ENCODE data around the gene TNFAIP8. TPM values are rescaled to one million over a fixed set of nuclear protein-coding genes. Genes with fewer than 3 reads are reported as not detected.

The TNFAIP8 gene
- 100 to 1,000 TPM; 167 to 176 TPM for total RNA-seq
- 100 to 1,000 TPM; 277 to 423 TPM for polyA plus RNA-seq

DNA sequence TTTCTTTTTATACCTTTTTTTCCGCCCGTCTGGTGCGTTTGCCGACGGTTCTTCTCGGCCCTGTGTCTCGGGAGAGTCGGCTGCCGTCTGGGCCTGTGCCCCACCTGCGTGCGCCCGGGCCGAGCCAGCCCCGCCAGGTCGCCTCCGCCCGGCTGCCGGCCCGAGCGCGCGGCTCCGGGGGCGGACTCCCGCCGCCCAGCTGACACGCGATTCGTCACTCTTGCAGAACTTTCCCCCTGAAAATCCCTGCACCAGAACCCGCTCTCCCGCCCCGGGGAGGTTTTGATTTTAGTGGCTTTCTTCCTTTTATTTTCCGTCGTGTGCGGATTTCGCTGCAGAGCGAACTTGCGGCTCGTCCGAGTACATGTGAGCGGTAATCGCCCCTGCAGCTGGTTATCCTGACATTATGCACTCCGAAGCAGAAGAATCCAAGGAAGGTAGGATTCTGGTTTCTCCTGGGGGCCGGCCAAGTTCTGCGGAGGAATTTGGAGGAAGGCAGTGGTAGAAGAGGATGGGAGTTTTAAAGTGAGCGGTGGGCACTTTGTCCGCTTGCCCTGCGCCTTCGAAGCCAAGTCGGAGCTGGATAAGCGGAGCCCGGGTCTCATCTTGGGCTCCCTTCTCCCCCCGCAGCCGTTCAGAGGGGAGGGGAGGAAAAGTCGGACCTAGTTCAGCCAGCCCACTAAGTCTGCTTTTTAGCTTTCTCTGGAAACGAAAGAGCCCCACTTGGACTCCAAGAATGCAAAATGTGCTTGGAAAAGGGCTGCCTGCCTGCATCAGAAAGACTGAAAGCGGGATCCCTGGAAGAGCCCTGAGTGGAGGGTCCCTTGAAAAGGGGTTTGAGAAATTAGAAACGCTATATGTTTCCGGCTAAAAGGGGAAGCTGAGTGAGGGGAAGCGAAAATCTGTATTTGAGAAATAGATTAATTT lies at the start of gene TNFAIP8:
TNFAIP8 (plus strand) TSS at position 335 of the 927 bp plus-strand sequence; CDS start at position 407, 72 bp downstream.
- Mint-ChIP-seq H3K27me3 (no peaks in the 10 kb centered on the region), H3K4me3 (peak within 1 kb of the TSS; percentile 82 to 97 (median 90)), H3K27ac (peak within 1 kb of the TSS; percentile 86 to 97 (median 93)), H3K36me3 (peaks cover 6 to 32% of the 10 kb centered on the region in 2 donors), H3K4me1 (peaks cover 75 to 95% (median 86%) of the 10 kb centered on the region in 4 donors), H3K9me3 (no peaks in the 10 kb centered on the region)
- peak within 1 kb of the TSS; percentile 78 for H3K27ac ChIP-seq (ENCODE audit: low read depth, low read length)
- H3K4me3 ChIP-seq (ENCODE audit: low read length in 2 of 2), result peak within 1 kb of the TSS; percentile 51 to 55
- no peaks in the 10 kb centered on the region for H3K36me3 ChIP-seq (ENCODE audit: insufficient read depth, low read length)
- POLR2A ChIA-PET (ENCODE audit: partially characterized antibody), result interaction anchor here (1.0 to 23.0 kb wide), 15 partner anchors 11 to 285 kb away, joined by 3 to 727 read pairs (median 7); partner anchors contain the start of gene DMXL1
- no peaks in the 10 kb centered on the region for H3K9me3 ChIP-seq (ENCODE audit: control insufficient read depth in 1 of 2, low read length in 2 of 2)
- CTCF ChIA-PET (ENCODE audit: partially characterized antibody), result interaction anchor here (0.9 to 6.5 kb wide), 7 partner anchors 9 to 368 kb away, joined by 4 to 64 read pairs (median 13); partner anchors contain the start of gene DTWD2
- H3K27me3 ChIP-seq (ENCODE audit: insufficient read depth, low read length), result no peaks in the 10 kb centered on the region
- peaks cover 93% of the 10 kb centered on the region for H3K4me1 ChIP-seq (ENCODE audit: insufficient read depth, low read length)
- DNase-seq, result peak in 2 of 5 donors; percentile 12 to 75
- intact Hi-C loops (cut with micrococcal nuclease), result loop anchor here (1.0 to 5.0 kb wide), 4 partner anchors 9 to 89 kb away; no protein-coding TSS in a partner anchor

DNA sequence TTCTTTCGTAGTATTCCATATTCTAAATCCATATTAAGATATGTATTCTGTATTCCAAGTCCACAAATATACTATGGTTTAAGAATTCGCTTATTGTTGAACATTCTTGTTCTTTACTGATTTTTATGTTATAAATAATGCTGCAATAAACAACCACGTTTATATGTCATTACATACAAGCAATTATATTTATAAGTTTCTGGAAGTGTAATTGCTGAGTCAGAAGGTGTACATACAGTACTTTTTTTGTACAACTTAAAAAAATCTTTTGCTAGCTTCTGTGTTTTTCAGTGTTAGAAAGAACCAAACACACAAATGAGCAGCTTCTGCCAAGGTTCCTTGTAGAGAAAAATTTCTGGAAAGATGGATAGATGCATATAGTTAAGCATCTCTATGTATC lies 48.6 kb upstream of the TNFAIP8 start:
- Histone ChIP-seq H3K4me3 (ENCODE audit: low read length in 2 of 2) (no peak overlapping the region), H3K4me1 (ENCODE audit: insufficient read depth, low read length) (peaks cover 100% of the 10 kb centered on the region), H3K36me3 (ENCODE audit: insufficient read depth, low read length) (no peaks in the 10 kb centered on the region), H3K27ac (ENCODE audit: low read depth, low read length) (peak overlapping the region; percentile 23), H3K27me3 (ENCODE audit: insufficient read depth, low read length) (no peaks in the 10 kb centered on the region), H3K9me3 (ENCODE audit: control insufficient read depth in 1 of 2, low read length in 2 of 2) (no peaks in the 10 kb centered on the region)
- Mint-ChIP-seq H3K36me3 (peaks cover 31 to 51% of the 10 kb centered on the region in 2 donors), H3K27me3 (no peaks in the 10 kb centered on the region), H3K27ac (peak overlapping the region in 4 of 7 donors; percentile 42 to 99 (median 51)), H3K4me3 (peak overlapping the region in 2 of 8 donors; percentile 36 to 63), H3K9me3 (peaks cover 0 to 4% (median 0%) of the 10 kb centered on the region in 8 donors), H3K4me1 (peaks cover 72 to 97% (median 83%) of the 10 kb centered on the region in 4 donors)
- intact Hi-C loops (cut with micrococcal nuclease), result loop anchor here (5.0 to 10.0 kb wide), 2 partner anchors 122 to 285 kb away; no protein-coding TSS in a partner anchor
- ChIA-PET CTCF (ENCODE audit: partially characterized antibody) (interaction anchor here (1.1 to 2.0 kb wide), 6 partner anchors 9 to 35 kb away, joined by 3 to 5 read pairs (median 4); no protein-coding TSS in a partner anchor), POLR2A (ENCODE audit: partially characterized antibody) (interaction anchor here (1.6 to 23.0 kb wide), 5 partner anchors 18 to 35 kb away, joined by 6 to 564 read pairs (median 66); no protein-coding TSS in a partner anchor)
- no peak for DNase-seq

DNA sequence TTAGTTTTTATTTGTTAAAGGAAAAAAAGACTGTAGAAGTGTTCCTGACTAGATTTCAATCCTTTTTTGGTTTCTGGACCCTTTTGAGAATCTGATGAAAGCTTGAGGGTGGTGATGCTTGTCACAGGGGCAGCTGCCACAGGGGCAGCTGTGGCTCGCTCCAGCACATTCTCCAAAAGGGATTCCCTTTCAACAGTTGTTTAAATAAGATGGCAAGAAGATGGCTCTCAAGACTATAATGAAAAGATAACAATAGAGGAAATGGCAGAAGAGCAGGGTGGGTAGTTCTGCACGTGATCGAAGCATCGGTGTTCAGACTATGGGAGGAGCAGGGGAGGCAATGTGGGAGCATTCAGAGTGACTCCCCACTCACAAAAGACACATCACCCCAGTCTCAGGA lies 46.5 kb upstream of the TNFAIP8 start:
- no peaks in the 10 kb centered on the region for H3K9me3 ChIP-seq (ENCODE audit: control insufficient read depth in 1 of 2, low read length in 2 of 2)
- Mint-ChIP-seq H3K4me3 (peak overlapping the region; percentile 68 to 93 (median 78)), H3K4me1 (peaks cover 70 to 97% (median 82%) of the 10 kb centered on the region in 4 donors), H3K36me3 (peaks cover 26 to 41% of the 10 kb centered on the region in 2 donors), H3K27ac (peak overlapping the region; percentile 94 to 99 (median 98)), H3K9me3 (peaks cover 0 to 4% (median 0%) of the 10 kb centered on the region in 8 donors), H3K27me3 (no peaks in the 10 kb centered on the region)
- H3K27ac ChIP-seq (ENCODE audit: low read depth, low read length), result peak overlapping the region; percentile 52
- H3K36me3 ChIP-seq (ENCODE audit: insufficient read depth, low read length), result no peaks in the 10 kb centered on the region
- peaks cover 100% of the 10 kb centered on the region for H3K4me1 ChIP-seq (ENCODE audit: insufficient read depth, low read length)
- H3K27me3 ChIP-seq (ENCODE audit: insufficient read depth, low read length), result no peaks in the 10 kb centered on the region
- POLR2A ChIA-PET (ENCODE audit: partially characterized antibody), result interaction anchor here (1.2 to 23.0 kb wide), 5 partner anchors 9 to 47 kb away, joined by 4 to 564 read pairs (median 66); partner anchors contain the start of gene TNFAIP8
- no peak overlapping the region for H3K4me3 ChIP-seq (ENCODE audit: low read length in 2 of 2)
- peak in 1 of 5 donors; percentile 41 for DNase-seq
- CTCF ChIA-PET (ENCODE audit: partially characterized antibody), result interaction anchor here (0.9 to 1.8 kb wide), 2 partner anchors 10 to 103 kb away, joined by 3 to 5 read pairs; no protein-coding TSS in a partner anchor
- intact Hi-C loops (cut with micrococcal nuclease), result loop anchor here (1.0 to 10.0 kb wide), 8 partner anchors 9 to 321 kb away; partner anchors contain the start of genes DMXL1 and DTWD2

DNA sequence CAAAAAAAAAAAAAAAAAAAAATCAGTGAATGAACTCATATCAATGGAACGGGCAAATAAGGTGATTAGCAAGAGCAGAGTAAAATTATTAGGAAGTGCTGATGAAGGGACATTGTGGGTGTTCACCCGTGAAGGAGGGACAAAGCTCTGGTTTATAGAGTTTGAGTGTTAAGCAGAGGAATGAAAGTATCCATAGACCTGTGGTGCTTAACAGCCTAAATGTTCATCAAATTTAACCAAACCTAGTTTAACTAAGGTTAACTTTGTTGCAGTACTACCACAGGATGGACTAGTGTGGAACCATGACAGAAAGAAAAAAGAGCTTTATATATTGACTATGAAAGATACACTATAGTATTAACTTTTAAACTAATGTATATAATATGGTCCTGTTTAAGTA lies 44.1 kb upstream of the TNFAIP8 start:
- peaks cover 19 to 30% of the 10 kb centered on the region in 2 donors for H3K36me3 Mint-ChIP-seq
- Histone ChIP-seq H3K36me3 (ENCODE audit: insufficient read depth, low read length) (no peaks in the 10 kb centered on the region), H3K27ac (ENCODE audit: low read depth, low read length) (no peak overlapping the region), H3K4me1 (ENCODE audit: insufficient read depth, low read length) (peaks cover 100% of the 10 kb centered on the region), H3K4me3 (ENCODE audit: low read length in 2 of 2) (no peak overlapping the region), H3K9me3 (ENCODE audit: control insufficient read depth in 1 of 2, low read length in 2 of 2) (no peaks in the 10 kb centered on the region), H3K27me3 (ENCODE audit: insufficient read depth, low read length) (no peaks in the 10 kb centered on the region)
- no peaks in the 10 kb centered on the region for H3K27me3 Mint-ChIP-seq
- DNase-seq, result no peak
- intact Hi-C loops (cut with micrococcal nuclease), result no loop called here
- peak overlapping the region; percentile 41 to 99 (median 76) for H3K27ac Mint-ChIP-seq
- H3K4me1 Mint-ChIP-seq, result peaks cover 72 to 97% (median 82%) of the 10 kb centered on the region in 4 donors
- ChIA-PET POLR2A (ENCODE audit: partially characterized antibody) (interaction anchor here (0.6 to 23.0 kb wide), 11 partner anchors 8 to 240 kb away, joined by 3 to 564 read pairs (median 4); partner anchors contain the start of gene DMXL1), CTCF (ENCODE audit: partially characterized antibody) (interaction anchor here (0.8 to 8.0 kb wide), 12 partner anchors 9 to 290 kb away, joined by 3 to 211 read pairs (median 4); no protein-coding TSS in a partner anchor)
- H3K9me3 Mint-ChIP-seq, result peaks cover 0 to 4% (median 0%) of the 10 kb centered on the region in 8 donors
- peak overlapping the region in 6 of 8 donors; percentile 6 to 72 (median 43) for H3K4me3 Mint-ChIP-seq

DNA sequence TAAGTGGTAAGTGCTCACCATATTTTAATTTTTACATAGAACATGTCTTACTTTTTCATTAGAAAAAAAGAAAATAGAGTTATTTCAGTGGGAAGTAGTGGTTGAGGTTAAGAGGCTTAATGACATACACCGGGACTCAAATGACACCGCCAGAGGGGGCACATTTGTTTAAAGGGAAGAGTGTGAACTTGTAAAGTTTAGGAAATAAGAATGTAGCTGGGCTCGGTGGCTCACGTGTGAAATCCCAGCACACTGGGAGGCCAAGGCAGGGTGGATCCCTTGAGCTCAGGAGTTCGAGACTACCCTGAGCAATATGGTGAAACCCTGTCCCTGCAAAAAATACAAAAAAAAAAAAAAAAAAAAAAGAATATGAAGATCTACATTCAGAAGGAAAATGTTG lies 43.4 kb upstream of the TNFAIP8 start:
- Mint-ChIP-seq H3K4me1 (peaks cover 73 to 95% (median 82%) of the 10 kb centered on the region in 4 donors), H3K9me3 (peaks cover 0 to 4% (median 0%) of the 10 kb centered on the region in 8 donors), H3K27me3 (no peaks in the 10 kb centered on the region), H3K27ac (peak overlapping the region; percentile 8 to 99 (median 90)), H3K4me3 (peak overlapping the region in 5 of 8 donors; percentile 50 to 66 (median 55)), H3K36me3 (peaks cover 19 to 30% of the 10 kb centered on the region in 2 donors)
- ChIA-PET CTCF (ENCODE audit: partially characterized antibody) (interaction anchor here (0.6 to 8.0 kb wide), 17 partner anchors 10 to 324 kb away, joined by 3 to 211 read pairs (median 5); partner anchors contain the start of gene DTWD2), POLR2A (ENCODE audit: partially characterized antibody) (interaction anchor here (0.7 to 23.0 kb wide), 13 partner anchors 9 to 241 kb away, joined by 3 to 564 read pairs (median 4); partner anchors contain the start of gene DMXL1)
- Histone ChIP-seq H3K27me3 (ENCODE audit: insufficient read depth, low read length) (no peaks in the 10 kb centered on the region), H3K36me3 (ENCODE audit: insufficient read depth, low read length) (no peaks in the 10 kb centered on the region), H3K27ac (ENCODE audit: low read depth, low read length) (no peak overlapping the region), H3K9me3 (ENCODE audit: control insufficient read depth in 1 of 2, low read length in 2 of 2) (no peaks in the 10 kb centered on the region), H3K4me1 (ENCODE audit: insufficient read depth, low read length) (peaks cover 97% of the 10 kb centered on the region), H3K4me3 (ENCODE audit: low read length in 2 of 2) (no peak overlapping the region)
- no peak for DNase-seq
- intact Hi-C loops (cut with micrococcal nuclease), result no loop called here

DNA sequence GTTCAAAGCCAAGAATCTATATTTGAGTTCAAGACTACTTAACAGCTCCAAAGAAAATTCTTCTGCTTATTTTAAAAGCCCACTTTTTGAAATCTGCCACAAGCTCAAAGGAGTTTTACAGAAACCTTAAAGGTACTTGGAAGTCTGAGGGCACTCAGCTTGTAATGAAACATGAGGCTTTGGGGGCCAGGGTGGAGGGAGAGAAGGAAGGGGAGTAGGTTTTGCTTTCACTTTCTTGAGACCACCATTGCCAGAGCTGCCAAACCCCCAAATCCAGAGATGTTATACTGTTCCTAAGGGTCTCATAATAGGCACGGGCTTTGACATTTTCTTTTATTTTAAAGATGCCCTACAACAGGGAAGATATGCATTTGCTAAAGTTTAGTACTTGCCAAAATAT lies 42.6 kb upstream of the TNFAIP8 start:
- Mint-ChIP-seq H3K4me1 (peaks cover 76 to 96% (median 85%) of the 10 kb centered on the region in 4 donors), H3K27ac (peak overlapping the region; percentile 85 to 99 (median 90)), H3K36me3 (peaks cover 22 to 29% of the 10 kb centered on the region in 2 donors), H3K27me3 (no peaks in the 10 kb centered on the region), H3K4me3 (peak overlapping the region in 5 of 8 donors; percentile 17 to 75 (median 53)), H3K9me3 (peaks cover 0 to 4% (median 0%) of the 10 kb centered on the region in 8 donors)
- no peak for DNase-seq
- H3K9me3 ChIP-seq (ENCODE audit: control insufficient read depth in 1 of 2, low read length in 2 of 2), result no peaks in the 10 kb centered on the region
- H3K4me1 ChIP-seq (ENCODE audit: insufficient read depth, low read length), result peaks cover 96% of the 10 kb centered on the region
- CTCF ChIA-PET (ENCODE audit: partially characterized antibody), result interaction anchor here (0.8 to 8.0 kb wide), 12 partner anchors 10 to 325 kb away, joined by 3 to 211 read pairs (median 6); partner anchors contain the start of gene DTWD2
- H3K27ac ChIP-seq (ENCODE audit: low read depth, low read length), result peak overlapping the region; percentile 6
- H3K4me3 ChIP-seq (ENCODE audit: low read length in 2 of 2), result no peak overlapping the region
- no peaks in the 10 kb centered on the region for H3K36me3 ChIP-seq (ENCODE audit: insufficient read depth, low read length)
- POLR2A ChIA-PET (ENCODE audit: partially characterized antibody), result interaction anchor here (1.1 to 23.0 kb wide), 8 partner anchors 8 to 99 kb away, joined by 3 to 564 read pairs (median 16); no protein-coding TSS in a partner anchor
- intact Hi-C loops (cut with micrococcal nuclease), result no loop called here
- H3K27me3 ChIP-seq (ENCODE audit: insufficient read depth, low read length), result no peaks in the 10 kb centered on the region
